Bronchial epithelial cell (primary cell): ENCODE results near the gene OPHN1. TPM values are rescaled to one million over a fixed set of nuclear protein-coding genes. Genes with fewer than 3 reads are reported as not detected.

Source experiments
- DNase-seq: peaks from one replicate; pipeline ENCODE4 v3.0.0-alpha.2; 2010; ENCODE audit warnings: low read depth
- FAIRE-seq: peaks from 2 replicates; lab custom pipeline; 2011; peaks lifted over from hg19 to GRCh38; lab: Jason Lieb, UNC
- H3K27me3 ChIP-seq: 2 replicates; pipeline ENCODE4 v1.5.1; 2011; ENCODE audit warnings: low read length; ENCODE audit not compliant: control insufficient read depth, insufficient read depth
- H3K36me3 ChIP-seq: 2 replicates; pipeline ENCODE4 v1.5.1; 2011; ENCODE audit warnings: low read length; ENCODE audit not compliant: control insufficient read depth, insufficient read depth
- H3K4me3 ChIP-seq: 2 replicates; pipeline ENCODE4 v1.5.1; 2011; ENCODE audit warnings: mild to moderate bottlenecking, low read depth, low read length, control low read depth
- total RNA-seq: library from RNA; depleted of rRNA; stranded (reverse); fragments of >200 nt; gene quantifications from 2 replicates; pipeline ENCODE4 v1.2.1, GENCODE V29; 2014
- TF ChIP-seq, protein P1 (sequence below): IDR thresholded peaks from 2 replicates; pipeline ENCODE4 v1.5.1; 2011; ENCODE audit warnings: mild to moderate bottlenecking, moderate library complexity, low read length, control low read depth, inconsistent platforms; ENCODE audit not compliant: insufficient read depth, severe bottlenecking

OPHN1 gene
- total RNA-seq, 1 donor from 2014 or later = 3.2 TPM

DNA sequence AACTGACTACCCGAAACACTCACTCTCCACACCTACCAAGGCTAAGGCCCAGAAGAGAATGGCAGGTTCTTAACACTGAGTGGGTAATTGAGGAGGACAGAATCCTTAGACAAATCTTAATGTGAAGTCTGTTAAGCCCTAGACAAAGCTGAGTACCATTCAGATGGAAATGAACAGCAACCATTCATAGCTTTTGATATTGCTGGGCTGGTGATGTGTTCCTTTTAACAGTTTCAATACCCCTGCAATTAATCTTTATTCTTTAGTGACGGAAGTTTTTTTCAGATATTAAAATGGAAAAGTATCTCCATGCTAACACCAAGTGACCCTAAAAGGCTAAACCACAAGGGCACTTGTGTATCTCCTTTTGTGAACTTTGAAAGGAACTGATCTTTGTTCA, 334.9 kb downstream of the OPHN1 start:
- no peak overlapping the region for H3K4me3 ChIP-seq
- no peaks in the 10 kb centered on the region for H3K27me3 ChIP-seq
- FAIRE-seq (no peak), DNase-seq (no peak)
- TF ChIP-seq, protein P1, sequence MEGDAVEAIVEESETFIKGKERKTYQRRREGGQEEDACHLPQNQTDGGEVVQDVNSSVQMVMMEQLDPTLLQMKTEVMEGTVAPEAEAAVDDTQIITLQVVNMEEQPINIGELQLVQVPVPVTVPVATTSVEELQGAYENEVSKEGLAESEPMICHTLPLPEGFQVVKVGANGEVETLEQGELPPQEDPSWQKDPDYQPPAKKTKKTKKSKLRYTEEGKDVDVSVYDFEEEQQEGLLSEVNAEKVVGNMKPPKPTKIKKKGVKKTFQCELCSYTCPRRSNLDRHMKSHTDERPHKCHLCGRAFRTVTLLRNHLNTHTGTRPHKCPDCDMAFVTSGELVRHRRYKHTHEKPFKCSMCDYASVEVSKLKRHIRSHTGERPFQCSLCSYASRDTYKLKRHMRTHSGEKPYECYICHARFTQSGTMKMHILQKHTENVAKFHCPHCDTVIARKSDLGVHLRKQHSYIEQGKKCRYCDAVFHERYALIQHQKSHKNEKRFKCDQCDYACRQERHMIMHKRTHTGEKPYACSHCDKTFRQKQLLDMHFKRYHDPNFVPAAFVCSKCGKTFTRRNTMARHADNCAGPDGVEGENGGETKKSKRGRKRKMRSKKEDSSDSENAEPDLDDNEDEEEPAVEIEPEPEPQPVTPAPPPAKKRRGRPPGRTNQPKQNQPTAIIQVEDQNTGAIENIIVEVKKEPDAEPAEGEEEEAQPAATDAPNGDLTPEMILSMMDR = no peak
- no peaks in the 10 kb centered on the region for H3K36me3 ChIP-seq

DNA sequence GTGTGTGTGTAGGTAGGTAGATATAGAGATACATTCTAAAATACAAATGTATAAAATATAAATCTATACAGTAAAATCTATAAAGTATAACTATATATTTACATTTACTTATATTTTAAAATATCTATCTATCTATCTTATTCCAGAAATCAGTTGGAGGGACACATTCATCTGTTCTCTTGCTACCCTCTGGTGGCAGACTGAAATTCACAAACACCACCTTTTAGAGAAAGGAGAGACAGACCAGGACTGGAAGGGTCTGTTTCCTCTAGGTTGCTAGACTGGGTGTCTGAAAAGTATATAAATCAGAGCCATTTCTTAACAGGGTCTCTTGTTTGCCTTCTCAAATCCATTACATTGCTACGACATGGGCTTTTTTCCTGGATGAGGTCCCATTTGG, 343.0 kb downstream of the OPHN1 start:
- TF ChIP-seq, protein P1 = no peak
- FAIRE-seq (no peak), DNase-seq (no peak)
- Histone ChIP-seq H3K27me3 (no peaks in the 10 kb centered on the region), H3K36me3 (no peaks in the 10 kb centered on the region), H3K4me3 (no peak overlapping the region)

GRCh38 chrX:68087526-68087925, 345.8 kb downstream of the OPHN1 start:
- FAIRE-seq = no peak
- no peak for DNase-seq
- TF ChIP-seq, protein P1 = no peak
- no peaks in the 10 kb centered on the region for H3K27me3 ChIP-seq
- no peaks in the 10 kb centered on the region for H3K36me3 ChIP-seq
- H3K4me3 ChIP-seq = no peak overlapping the region

DNA sequence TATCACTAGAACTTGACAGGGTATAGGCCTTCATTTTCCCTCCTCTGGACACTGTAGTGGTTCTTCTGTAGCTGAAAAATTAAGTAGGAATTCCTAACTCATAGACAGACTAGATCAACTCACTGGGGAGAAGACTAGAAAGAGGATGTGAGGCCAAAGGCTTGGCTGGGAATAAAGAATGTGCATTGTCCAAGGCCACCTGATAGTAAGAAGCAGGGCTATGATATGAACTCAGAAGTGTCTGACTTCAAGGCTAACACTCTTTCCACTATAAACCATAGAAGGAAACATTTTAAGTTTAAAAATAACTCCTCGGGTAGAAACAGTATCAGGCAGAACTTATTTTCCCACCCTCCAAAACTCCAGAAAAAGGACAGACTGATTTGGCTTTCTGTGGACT, 346.6 kb downstream of the OPHN1 start:
- no peak for DNase-seq
- TF ChIP-seq, protein P1 = no peak
- Histone ChIP-seq H3K36me3 (no peaks in the 10 kb centered on the region), H3K27me3 (no peaks in the 10 kb centered on the region), H3K4me3 (no peak overlapping the region)
- FAIRE-seq = no peak

- no peak for FAIRE-seq
- peak; percentile 24 for DNase-seq
Measured at GRCh38 chrX:68084765-68085164, 348.5 kb downstream of the OPHN1 start.

DNA sequence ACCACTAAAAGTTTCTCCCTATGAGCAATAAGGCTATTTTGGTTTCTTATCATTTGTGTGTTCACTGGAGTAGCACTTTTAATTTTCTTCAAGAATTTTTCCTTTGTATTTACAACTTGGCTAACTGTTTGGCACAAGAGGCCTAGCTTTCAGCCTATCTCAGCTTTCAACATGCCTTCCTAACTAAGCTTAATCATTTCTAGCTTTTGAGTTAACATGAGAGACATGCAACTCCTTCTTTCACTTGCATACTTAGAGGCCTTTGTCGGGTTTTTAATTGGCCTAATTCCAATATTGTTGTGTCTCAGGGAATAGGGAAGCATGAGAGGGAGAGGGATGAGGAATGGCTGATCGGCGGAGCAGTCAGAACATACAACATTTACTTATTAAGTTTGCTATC, 349.8 kb downstream of the OPHN1 start:
- H3K4me3 ChIP-seq = no peak overlapping the region
- FAIRE-seq (no peak), DNase-seq (no peak)

More at GRCh38 chrX:68084765-68085164, 348.5 kb downstream of the OPHN1 start:
- H3K27me3 ChIP-seq = no peaks in the 10 kb centered on the region
- H3K4me3 ChIP-seq = no peak overlapping the region
- H3K36me3 ChIP-seq = no peaks in the 10 kb centered on the region
- TF ChIP-seq, protein P1 = no peak

More for the DNA sequence above, 349.8 kb downstream of the OPHN1 start:
- Histone ChIP-seq H3K36me3 (no peaks in the 10 kb centered on the region), H3K27me3 (no peaks in the 10 kb centered on the region)
- TF ChIP-seq, protein P1 = no peak
